ENCODE data around the gene KIF26B.

KIF26B gene

DNA sequence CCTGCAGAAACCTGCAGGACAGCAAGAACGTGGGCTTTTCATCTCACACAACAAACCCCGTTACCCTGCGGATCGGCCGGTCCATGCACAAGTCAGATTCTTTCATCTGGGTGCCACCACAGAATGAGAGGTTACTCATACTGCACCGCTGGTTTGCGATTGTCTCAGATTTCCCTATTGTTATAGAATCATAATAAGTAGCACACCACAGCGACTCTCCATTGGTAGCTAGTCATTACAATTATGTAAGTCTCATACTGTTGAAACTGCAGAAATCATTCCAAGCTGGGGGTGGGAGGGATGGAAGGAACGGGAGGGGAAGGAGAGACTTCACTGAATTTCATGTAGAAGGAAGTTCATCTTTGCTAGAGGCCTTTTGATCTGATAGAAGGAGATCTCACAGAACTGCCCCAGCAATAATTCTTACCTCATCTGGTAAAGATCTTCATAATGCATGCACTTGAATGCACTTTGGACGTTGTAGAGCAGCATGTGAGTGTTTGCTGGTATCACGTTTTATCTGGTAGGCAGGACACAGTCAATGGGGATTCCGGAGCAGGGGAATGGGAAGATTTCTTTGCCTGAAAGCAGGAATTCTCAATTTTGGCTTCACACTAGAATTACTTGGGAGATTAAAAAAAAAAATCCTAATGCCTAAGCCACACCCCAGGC, 221.1 kb downstream of the KIF26B start:
- TF ChIP-seq, protein P1, sequence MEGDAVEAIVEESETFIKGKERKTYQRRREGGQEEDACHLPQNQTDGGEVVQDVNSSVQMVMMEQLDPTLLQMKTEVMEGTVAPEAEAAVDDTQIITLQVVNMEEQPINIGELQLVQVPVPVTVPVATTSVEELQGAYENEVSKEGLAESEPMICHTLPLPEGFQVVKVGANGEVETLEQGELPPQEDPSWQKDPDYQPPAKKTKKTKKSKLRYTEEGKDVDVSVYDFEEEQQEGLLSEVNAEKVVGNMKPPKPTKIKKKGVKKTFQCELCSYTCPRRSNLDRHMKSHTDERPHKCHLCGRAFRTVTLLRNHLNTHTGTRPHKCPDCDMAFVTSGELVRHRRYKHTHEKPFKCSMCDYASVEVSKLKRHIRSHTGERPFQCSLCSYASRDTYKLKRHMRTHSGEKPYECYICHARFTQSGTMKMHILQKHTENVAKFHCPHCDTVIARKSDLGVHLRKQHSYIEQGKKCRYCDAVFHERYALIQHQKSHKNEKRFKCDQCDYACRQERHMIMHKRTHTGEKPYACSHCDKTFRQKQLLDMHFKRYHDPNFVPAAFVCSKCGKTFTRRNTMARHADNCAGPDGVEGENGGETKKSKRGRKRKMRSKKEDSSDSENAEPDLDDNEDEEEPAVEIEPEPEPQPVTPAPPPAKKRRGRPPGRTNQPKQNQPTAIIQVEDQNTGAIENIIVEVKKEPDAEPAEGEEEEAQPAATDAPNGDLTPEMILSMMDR (conservative IDR thresholded peaks at IDR 0.05): no peak
- H3K27ac ChIP-seq: no peak overlapping the region

DNA sequence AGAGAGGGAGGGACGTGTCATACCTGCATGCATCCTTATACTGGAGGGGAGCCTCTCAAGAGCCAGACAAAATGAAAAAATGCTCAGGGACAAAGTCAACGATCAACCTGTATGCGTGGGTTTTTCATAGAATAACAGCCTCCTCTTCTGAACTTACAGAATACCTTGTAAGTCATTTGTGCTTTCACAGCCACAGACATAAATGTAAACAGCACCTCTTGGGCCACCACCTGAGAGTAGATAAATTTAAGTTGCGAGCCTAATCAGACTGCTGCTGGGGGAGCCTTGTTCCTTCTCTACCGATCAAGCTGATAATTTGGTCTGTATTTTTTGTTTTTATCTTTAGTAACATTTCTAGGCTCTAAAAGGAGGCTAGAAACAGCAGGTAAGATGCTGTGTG, 223.1 kb downstream of the KIF26B start:
- TF ChIP-seq, protein P1 (conservative IDR thresholded peaks at IDR 0.05): no peak
- H3K27ac ChIP-seq: no peak overlapping the region

DNA sequence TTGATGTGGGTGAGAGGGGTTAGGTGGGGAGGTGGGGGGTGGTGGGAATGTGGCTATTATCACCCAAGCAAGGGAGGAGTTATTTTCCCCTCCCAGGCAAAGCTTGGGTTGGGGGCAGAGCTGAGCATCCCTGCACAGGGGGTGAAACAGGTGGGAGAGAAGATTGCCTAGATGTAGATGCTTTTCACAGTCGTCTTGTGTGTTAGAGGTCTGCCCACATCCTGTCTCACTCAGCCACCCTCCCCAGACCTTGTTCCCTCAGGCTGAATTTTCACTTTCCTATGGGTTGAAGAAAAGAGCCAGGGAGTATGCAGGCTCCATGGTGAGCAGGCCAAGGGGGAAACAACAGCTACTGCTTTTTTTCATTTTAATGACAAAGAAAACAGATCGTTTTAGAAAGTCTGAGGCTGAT, 223.5 kb downstream of the KIF26B start:
- TF ChIP-seq, protein P1 (conservative IDR thresholded peaks at IDR 0.05): no peak
- no peak overlapping the region for H3K27ac ChIP-seq

DNA sequence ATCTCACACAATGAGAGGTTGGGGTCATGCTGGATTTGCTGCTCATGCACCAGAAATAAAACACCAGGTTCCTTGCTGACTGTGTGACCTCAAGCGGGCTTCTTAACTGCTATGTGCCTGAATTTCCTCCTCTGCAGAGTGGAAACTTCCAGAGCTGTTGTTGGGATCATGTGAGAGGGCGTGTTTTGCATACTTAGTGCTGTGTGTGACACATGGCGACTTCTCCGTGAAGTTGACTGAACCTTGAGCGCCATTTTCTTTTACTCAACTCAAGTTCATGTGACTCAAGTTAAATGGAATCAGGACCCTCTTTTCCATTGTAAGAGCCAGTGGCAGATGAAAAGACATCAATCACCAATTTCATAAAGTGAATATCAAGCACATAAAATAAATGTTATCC, 224.0 kb downstream of the KIF26B start:
- H3K27ac ChIP-seq: no peak overlapping the region
- TF ChIP-seq, protein P1 (conservative IDR thresholded peaks at IDR 0.05): no peak

DNA sequence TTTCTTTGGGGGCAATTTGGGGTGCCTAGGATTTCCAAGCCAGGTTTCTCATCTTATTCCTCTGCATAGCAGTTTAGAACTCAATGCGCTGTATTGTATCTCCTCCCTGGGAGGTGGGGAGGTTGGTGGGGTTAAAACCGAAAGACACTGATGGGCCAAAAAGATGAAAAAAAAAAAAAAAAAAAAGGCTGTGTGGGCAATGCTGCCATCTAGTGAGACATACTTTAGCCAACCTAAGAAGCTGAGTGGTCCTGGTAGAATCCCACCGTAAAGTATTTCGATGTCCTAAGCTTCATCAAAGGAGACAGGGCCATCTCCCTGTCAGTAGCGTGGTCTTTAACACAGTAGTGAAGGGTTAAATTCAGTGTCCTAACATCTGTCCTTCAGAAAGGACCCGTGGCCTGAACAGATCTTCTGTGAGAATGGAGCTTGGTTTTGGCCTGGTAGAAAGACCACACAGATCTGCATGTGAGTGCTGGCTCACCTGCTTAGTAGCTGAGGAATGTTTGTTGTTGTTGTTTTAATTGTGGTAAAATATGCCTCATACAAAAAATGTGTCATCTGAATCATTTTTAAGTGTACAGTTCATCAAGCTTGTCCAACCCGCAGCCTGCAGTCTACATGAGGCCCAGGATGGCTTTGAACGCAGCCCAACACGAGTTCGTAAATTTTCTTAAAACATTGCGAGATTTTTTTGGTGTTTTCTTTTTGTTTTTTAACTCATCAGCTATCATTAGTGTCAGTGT, 226.2 kb downstream of the KIF26B start:
- no peak overlapping the region for H3K27ac ChIP-seq
- TF ChIP-seq, protein P1 (conservative IDR thresholded peaks at IDR 0.05): peak; percentile 67

DNA sequence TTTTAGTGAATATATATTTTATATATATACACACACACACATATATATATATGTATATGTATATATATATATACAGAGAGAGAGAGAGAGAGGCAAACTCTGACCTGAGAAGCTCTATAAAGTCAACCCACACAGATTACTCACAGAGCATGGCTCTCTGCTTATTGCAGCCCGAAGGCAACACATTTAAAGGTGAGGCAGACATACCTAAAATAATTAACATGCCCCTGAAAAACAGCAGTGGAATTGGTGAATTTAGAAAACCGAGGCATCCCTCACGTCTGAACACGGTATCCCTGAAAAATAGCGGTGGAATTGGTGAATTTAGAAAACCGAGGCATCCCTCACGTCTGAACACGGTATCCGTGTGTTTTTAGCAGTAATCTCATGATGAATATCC, 228.2 kb downstream of the KIF26B start:
- TF ChIP-seq, protein P1 (conservative IDR thresholded peaks at IDR 0.05): no peak
- no peak overlapping the region for H3K27ac ChIP-seq

DNA sequence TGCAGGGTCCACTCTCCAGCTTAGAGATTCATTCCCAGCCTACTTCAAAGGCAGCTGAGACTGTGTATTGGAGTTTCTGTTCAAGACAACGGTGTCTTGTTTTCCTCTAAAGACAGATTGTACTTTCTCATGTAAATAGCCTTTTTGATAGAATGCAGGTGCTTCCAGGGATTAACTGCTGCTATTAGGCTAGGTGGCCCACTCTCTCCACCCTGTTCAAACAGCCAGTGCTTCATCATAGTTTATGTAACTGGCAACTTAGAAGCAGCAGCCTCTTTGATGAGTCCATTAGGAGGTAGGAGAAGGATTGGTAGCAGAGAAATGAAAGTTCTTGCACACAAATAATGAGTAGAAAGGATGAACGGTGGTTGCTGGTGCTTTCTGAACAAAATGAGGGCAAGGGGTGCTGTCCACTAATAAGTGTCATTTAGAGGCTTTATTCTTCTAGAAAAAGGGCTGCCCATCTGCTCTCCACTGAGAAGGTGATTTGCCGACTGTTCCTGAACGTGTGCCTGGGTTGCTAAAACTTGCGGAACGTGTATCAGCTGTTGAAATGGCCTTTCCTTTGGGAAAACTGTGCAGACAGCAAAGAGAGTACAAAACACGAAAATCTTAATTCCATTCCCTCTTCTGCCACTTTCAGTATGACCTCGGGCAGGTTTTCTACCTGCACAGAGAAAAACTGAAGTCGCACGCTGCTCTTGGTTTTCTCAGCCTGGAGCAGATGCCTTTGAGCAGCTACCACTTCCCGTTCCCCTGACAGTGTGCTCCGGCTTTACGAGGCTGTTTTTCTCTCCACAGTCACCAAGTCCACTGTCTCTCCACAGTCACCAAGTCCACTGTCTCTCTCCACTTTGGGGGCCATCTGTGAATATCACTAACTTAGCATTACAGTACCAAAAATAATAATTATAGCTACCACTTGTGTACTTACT, 228.9 kb downstream of the KIF26B start:
- TF ChIP-seq, protein P1 (conservative IDR thresholded peaks at IDR 0.05): no peak
- no peak overlapping the region for H3K27ac ChIP-seq

Data from VCaP (cell line).